Measurements from ENCODE around the gene ABI3.

DNA sequence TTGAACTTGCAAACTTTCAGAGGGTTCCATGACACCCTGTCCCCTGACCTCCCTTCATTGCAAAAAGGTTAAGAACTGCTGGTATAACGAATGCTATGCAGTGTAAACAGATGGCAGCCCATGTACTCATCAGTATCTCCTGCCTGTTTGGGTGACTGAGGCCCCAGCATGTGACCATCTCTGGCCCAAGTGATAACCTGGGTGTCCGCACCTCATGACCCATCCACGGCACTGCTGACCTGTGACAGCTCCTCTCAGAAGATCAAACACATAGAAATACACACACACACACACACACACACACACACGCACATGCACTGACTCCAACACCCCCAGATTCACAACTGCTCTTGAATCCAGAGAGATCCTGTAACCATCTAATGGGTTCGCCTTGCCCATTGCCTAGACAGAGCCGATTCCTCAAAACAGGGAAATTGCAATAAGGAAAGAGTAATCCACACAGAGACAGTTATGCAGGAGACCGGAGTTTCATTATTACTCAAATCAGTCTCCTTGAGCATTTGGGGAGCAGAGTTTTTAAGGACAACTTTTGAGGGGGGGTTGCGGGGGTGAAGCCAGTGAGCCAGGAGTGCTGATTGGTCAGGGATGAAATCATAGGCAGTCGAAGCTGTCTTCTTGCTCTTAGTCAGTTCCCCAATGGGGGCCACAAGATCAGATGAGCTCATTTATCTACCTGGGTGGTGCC is 31.3 kb downstream of the ABI3 start:
- TF ChIP-seq POLR2A (IDR thresholded peaks at IDR 0.05) (no peak), CTCF (IDR thresholded peaks at IDR 0.05) (no peak)
